H1 (cell line): Measurements from ENCODE around the gene ENAH. TPM values are rescaled to one million over a fixed set of nuclear protein-coding genes. Genes with fewer than 3 reads are reported as not detected.

Experiments
- CTCF ChIA-PET: fragments of 300-600 bp; sonication (Branson Sonifier 250); formaldehyde crosslinking; loops from one replicate; lab custom pipeline; 2021; ENCODE audit not compliant: partially characterized antibody; lab: Charles Lee
- POLR2A ChIA-PET: fragments of 300-600 bp; sonication (Branson Sonifier 250); formaldehyde crosslinking; loops from one replicate; lab custom pipeline; 2021; ENCODE audit warnings: inconsistent platforms; ENCODE audit not compliant: partially characterized antibody; lab: Charles Lee
- DNase-seq, 2 experiments: peaks; one replicate each; pipeline versions ENCODE4 v3.0.0 to v3.0.0-alpha.2; 2010 to 2022; ENCODE audit warnings: low spot score in 2 of 2, low read depth in 1 of 2, mixed read lengths in 1 of 2
- FAIRE-seq: peaks from 2 replicates; lab custom pipeline; 2011; peaks lifted over from hg19 to GRCh38; lab: Jason Lieb, UNC
- H2AFZ ChIP-seq: 2 replicates; pipeline ENCODE4 v1.8.1; 2012; ENCODE audit warnings: low read length, inconsistent platforms
- H2AK5ac ChIP-seq: 2 replicates; pipeline ENCODE4 v1.6.1; 2013; ENCODE audit warnings: low read depth, low read length
- H2BK120ac ChIP-seq: replicated peaks from 2 replicates; pipeline ENCODE3; 2013; ENCODE audit warnings: low read depth, low read length, inconsistent platforms
- H2BK12ac ChIP-seq: 2 replicates; pipeline ENCODE4 v1.6.1; 2013; ENCODE audit warnings: low read depth, low read length
- H2BK15ac ChIP-seq: 2 replicates; pipeline ENCODE4 v1.6.1; 2013; ENCODE audit warnings: low read length
- H2BK20ac ChIP-seq: 2 replicates; pipeline ENCODE4 v1.6.1; 2013; ENCODE audit warnings: low read length
- H2BK5ac ChIP-seq: 2 replicates; pipeline ENCODE4 v1.6.1; 2013; ENCODE audit warnings: low read depth, low read length
- H3K14ac ChIP-seq: 2 replicates; pipeline ENCODE4 v1.6.1; 2013; ENCODE audit warnings: inconsistent platforms; ENCODE audit not compliant: insufficient read length
- H3K18ac ChIP-seq: 2 replicates; pipeline ENCODE4 v1.6.1; 2013; ENCODE audit warnings: low read length; ENCODE audit errors: extremely low read depth
- H3K23ac ChIP-seq: 2 replicates; pipeline ENCODE4 v1.6.1; 2013; ENCODE audit warnings: inconsistent platforms; ENCODE audit not compliant: insufficient read length
- H3K23me2 ChIP-seq: 2 replicates; pipeline ENCODE4 v1.6.1; 2013; ENCODE audit warnings: low read depth, low read length
- H3K27ac ChIP-seq: 2 replicates; pipeline ENCODE4 v1.6.1; 2011; ENCODE audit warnings: low read depth, low read length, inconsistent platforms
- H3K27me3 ChIP-seq, 4 experiments: replicated peaks in 1 of 4; 1 replicate in 1 of 4; 2 replicates in 3 of 4; pipeline versions ENCODE4 v1.6.1 to v1.8.1; 2011 to 2013; ENCODE audit warnings: low read length in 3 of 4, mild to moderate bottlenecking in 3 of 4, inconsistent platforms in 2 of 4, mixed read lengths in 2 of 4, moderate library complexity in 1 of 4; ENCODE audit not compliant: control insufficient read depth in 3 of 4, insufficient read depth in 3 of 4; ENCODE audit errors: extremely low read depth in 1 of 4
- H3K36me3 ChIP-seq, 4 experiments: 2 replicates each; pipeline versions ENCODE4 v1.6.1 to v1.8.1; 2011 to 2013; ENCODE audit warnings: mild to moderate bottlenecking in 4 of 4, low read length in 3 of 4, moderate library complexity in 2 of 4, control low read depth in 1 of 4, inconsistent platforms in 1 of 4; ENCODE audit not compliant: insufficient read depth in 4 of 4, control insufficient read depth in 2 of 4
- H3K4ac ChIP-seq: replicated peaks from 2 replicates; pipeline ENCODE3; 2013; ENCODE audit warnings: low read length, low read depth, mixed read lengths, inconsistent platforms; ENCODE audit not compliant: insufficient read length
- H3K4me1 ChIP-seq, 4 experiments: replicated peaks in 1 of 4; 1 replicate in 1 of 4; 2 replicates in 3 of 4; pipeline versions ENCODE4 v1.6.1 to v1.8.1; 2011 to 2013; ENCODE audit warnings: low read length in 3 of 4, inconsistent platforms in 2 of 4, mixed read lengths in 1 of 4; ENCODE audit not compliant: insufficient read depth in 4 of 4, control insufficient read depth in 3 of 4
- H3K4me2 ChIP-seq, 2 experiments: 2 replicates each; pipeline versions ENCODE4 v1.6.1 to v1.8.1; 2011 to 2013; ENCODE audit warnings: low read depth in 2 of 2, low read length in 2 of 2, control low read depth in 1 of 2, inconsistent platforms in 1 of 2, mild to moderate bottlenecking in 1 of 2; ENCODE audit not compliant: insufficient read depth in 1 of 2
- H3K4me3 ChIP-seq, 4 experiments: fragments of 200-600, 300-600 bp in 1 of 4; sonication (generic), shearing (Covaris generic), sonication (Bioruptor Twin) in 1 of 4; 2 replicates each; pipeline versions ENCODE4 v1.5.1 to v1.8.1; 2011 to 2016; ENCODE audit warnings: low read length in 4 of 4, low read depth in 3 of 4, control low read depth in 2 of 4, inconsistent platforms in 2 of 4, mild to moderate bottlenecking in 2 of 4, mixed read lengths in 1 of 4, moderate library complexity in 1 of 4; ENCODE audit not compliant: insufficient read depth in 2 of 4; ENCODE audit errors: extremely low read depth in 1 of 4
- H3K56ac ChIP-seq: replicated peaks from 2 replicates; pipeline ENCODE3; 2013; ENCODE audit warnings: low read depth, mild to moderate bottlenecking, mixed read lengths, low read length, inconsistent platforms; ENCODE audit not compliant: insufficient read length
- H3K79me1 ChIP-seq: 2 replicates; pipeline ENCODE4 v1.6.1; 2013; ENCODE audit warnings: low read depth, low read length, control low read depth
- H3K79me2 ChIP-seq, 2 experiments: 2 replicates each; pipeline versions ENCODE4 v1.6.1 to v1.8.1; 2012 to 2013; ENCODE audit warnings: low read length in 2 of 2, mild to moderate bottlenecking in 2 of 2, inconsistent platforms in 1 of 2; ENCODE audit not compliant: insufficient read depth in 2 of 2, control insufficient read depth in 1 of 2
- H3K9ac ChIP-seq, 4 experiments: replicated peaks in 1 of 4; 1 replicate in 1 of 4; 2 replicates in 3 of 4; pipeline versions ENCODE4 v1.6.1 to v1.8.1; 2011 to 2013; ENCODE audit warnings: low read depth in 3 of 4, low read length in 3 of 4, control low read depth in 2 of 4, mild to moderate bottlenecking in 2 of 4, moderate library complexity in 2 of 4, inconsistent platforms in 1 of 4; ENCODE audit errors: extremely low read depth in 1 of 4
- H3K9me3 ChIP-seq, 2 experiments: 2 replicates each; pipeline versions ENCODE4 v1.6.1 to v1.8.1; 2012 to 2013; ENCODE audit warnings: mild to moderate bottlenecking in 2 of 2, moderate library complexity in 2 of 2, control low read depth in 1 of 2, inconsistent platforms in 1 of 2, low read depth in 1 of 2, low read length in 1 of 2, mixed read lengths in 1 of 2; ENCODE audit not compliant: insufficient read depth in 2 of 2
- H4K20me1 ChIP-seq, 2 experiments: replicated peaks in 1 of 2; 2 replicates each; pipeline versions ENCODE3 to v1.8.1; 2011 to 2013; ENCODE audit warnings: inconsistent platforms in 2 of 2, low read length in 2 of 2, mild to moderate bottlenecking in 1 of 2; ENCODE audit not compliant: insufficient read depth in 2 of 2, control insufficient read depth in 1 of 2
- H4K5ac ChIP-seq: 2 replicates; pipeline ENCODE4 v1.6.1; 2013; ENCODE audit warnings: low read length, low read depth, mixed read lengths, inconsistent platforms; ENCODE audit not compliant: insufficient read length
- H4K8ac ChIP-seq: 2 replicates; pipeline ENCODE4 v1.8.0; 2013; ENCODE audit warnings: mild to moderate bottlenecking, moderate library complexity, low read length, inconsistent platforms; ENCODE audit not compliant: insufficient read depth; ENCODE audit errors: extremely low read depth
- H4K91ac ChIP-seq: replicated peaks from 2 replicates; pipeline ENCODE3; 2013; ENCODE audit warnings: low read length, mixed read lengths, inconsistent platforms; ENCODE audit not compliant: insufficient read length
- CHD1 ChIP-seq: IDR thresholded peaks from 2 replicates; pipeline ENCODE4 v1.6.1; 2012; ENCODE audit warnings: low read depth, low read length, improper control_type of control experiment
- HDAC2 ChIP-seq, 2 experiments: fragments of 300-600 bp in 1 of 2; sonication (generic) in 1 of 2; IDR thresholded peaks; 2 replicates each; pipeline ENCODE4 v1.6.1; 2011 to 2012; ENCODE audit warnings: low read depth in 2 of 2, low read length in 2 of 2, mild to moderate bottlenecking in 2 of 2, moderate library complexity in 2 of 2, borderline replicate concordance in 1 of 2, inconsistent platforms in 1 of 2
- POLR2AphosphoS5 ChIP-seq: IDR thresholded peaks from 2 replicates; pipeline ENCODE4 v1.6.1; 2011; ENCODE audit warnings: low read depth, low read length
- WGBS, 2 experiments: shearing (Covaris generic) in 1 of 2; methylation state at CpG; one replicate each; pipeline versions ENCODE4 v1.1.6 to v1.1.7; 2013 to 2015; ENCODE audit warnings: low lambda C conversion rate in 2 of 2, mixed read lengths in 2 of 2, inconsistent platforms in 1 of 2, low coverage in 1 of 2, missing lambda C conversion rate in 1 of 2; ENCODE audit not compliant: insufficient replicate concordance in 2 of 2, insufficient coverage in 1 of 2, insufficient read length in 1 of 2; ENCODE audit errors: extremely low coverage in 1 of 2, missing lambda C conversion rate in 1 of 2; 5-methylcytosine and 5-hydroxymethylcytosine counted together
- polyA plus RNA-seq, 7 experiments: library from polyadenylated mRNA; depleted of rRNA in 3 of 7; stranded (reverse) in 5 of 7; unstranded in 2 of 7; fragments of >200 nt in 5 of 7; fragments of 200-250 nt in 2 of 7; gene quantifications; 1 replicate in 5 of 7; 2 replicates in 1 of 7; 4 replicates in 1 of 7; pipeline versions ENCODE4 v1.2.1 to v1.2.3, GENCODE V29; 2011 to 2013; ENCODE audit warnings: missing spikeins in 2 of 7, mixed read lengths in 2 of 7
- total RNA-seq: library from RNA; stranded (reverse); fragmentation: NEBNext Ultra II Directional; extraction: Animal tissue kit (Norgen Biotek cat#: 25700); gene quantifications from 2 replicates; pipeline ENCODE4 v1.2.1, GENCODE V29; 2021

ENAH gene
- total and polyA plus RNA-seq, 2 of the 8 experiments (the other 6 are each of a cell fraction or from before 2014, with no cell fraction given): 39.1 to 335 TPM

GRCh38 chr1:225578251-225578977 lies 74.5 kb downstream of the ENAH start:
- Histone ChIP-seq H3K56ac (no peak overlapping the region), H3K4me2 (peak overlapping the region; percentile 23 to 33; a peak in 3 of 4 replicates), H3K23ac (no peak overlapping the region), H3K14ac (no peak overlapping the region), H4K20me1 (peaks cover 24 to 32% of the 10 kb centered on the region in 2 experiments), H3K23me2 (no peaks in the 10 kb centered on the region), H4K8ac (no peak overlapping the region), H2BK5ac (no peak overlapping the region), H3K18ac (no peak overlapping the region), H3K9me3 (no peaks in the 10 kb centered on the region), H2BK120ac (no peak overlapping the region), H3K4ac (no peak overlapping the region), H2AK5ac (no peak overlapping the region), H2AFZ (no peak overlapping the region), H3K79me1 (peaks cover 15% of the 10 kb centered on the region), H2BK15ac (no peak overlapping the region), H3K79me2 (peaks cover 24 to 98% of the 10 kb centered on the region in 2 experiments), H3K9ac (no peak overlapping the region), H3K4me3 (no peak overlapping the region), H3K27me3 (no peaks in the 10 kb centered on the region), H4K91ac (no peak overlapping the region), H3K36me3 (no peaks in the 10 kb centered on the region), H3K27ac (no peak overlapping the region), H2BK12ac (no peak overlapping the region), H3K4me1 (peaks cover 4 to 18% (median 12%) of the 10 kb centered on the region in 4 experiments; a peak in 5 of 7 replicates), H4K5ac (no peak overlapping the region), H2BK20ac (no peak overlapping the region)
- DNase-seq (no peak), FAIRE-seq (no peak)
- WGBS, 2 experiments: 63% methylated on average over 3 of the region's 3 CpGs; no CpG with 5 or more reads in 1 of the 2 experiments
- TF ChIP-seq POLR2AphosphoS5: no peak
- no peak for TF ChIP-seq CHD1
- no peak for TF ChIP-seq HDAC2 (IDR thresholded peaks at IDR 0.05; ENCODE audit: borderline replicate concordance in 1 of 2, low read depth in 2 of 2, low read length in 2 of 2)
- ChIA-PET POLR2A (interaction anchor here (0.9 to 1.8 kb wide), 2 partner anchors 9 to 221 kb away, joined by 3 read pairs; no protein-coding TSS in a partner anchor), CTCF (interaction anchor here (0.8 to 1.2 kb wide), 3 partner anchors 13 to 77 kb away, joined by 3 to 4 read pairs (median 4); no protein-coding TSS in a partner anchor)
